LNCaP clone FGC (cell line): ENCODE results near the gene SIRT1.

Source experiments
- DNase-seq: peaks from one replicate; pipeline ENCODE4 v3.0.0-alpha.2; 2011; ENCODE audit warnings: low read depth
- H3K4me3 ChIP-seq: 2 replicates; pipeline ENCODE4 v1.5.1; 2011; ENCODE audit warnings: mild to moderate bottlenecking, low read depth, low read length, control low read depth
- CTCF ChIP-seq: IDR thresholded peaks from 2 replicates; pipeline ENCODE4 v1.5.1; 2012; ENCODE audit warnings: mild to moderate bottlenecking; ENCODE audit not compliant: control insufficient read depth, insufficient read depth; ENCODE audit errors: extremely low read depth

The SIRT1 gene

GRCh38 chr10:67926951-67927350 lies 42.5 kb downstream of the SIRT1 start:
- no peak for DNase-seq
- H3K4me3 ChIP-seq: no peak overlapping the region
- no peak for TF ChIP-seq CTCF

GRCh38 chr10:67933199-67933598 lies 48.7 kb downstream of the SIRT1 start:
- H3K4me3 ChIP-seq: no peak overlapping the region
- no peak for DNase-seq
- TF ChIP-seq CTCF: no peak

GRCh38 chr10:67934336-67934735 lies 49.9 kb downstream of the SIRT1 start:
- no peak overlapping the region for H3K4me3 ChIP-seq
- no peak for TF ChIP-seq CTCF
- no peak for DNase-seq

GRCh38 chr10:67935223-67935622 lies 50.8 kb downstream of the SIRT1 start:
- no peak for DNase-seq
- no peak overlapping the region for H3K4me3 ChIP-seq
- no peak for TF ChIP-seq CTCF

GRCh38 chr10:67936416-67936815 lies 52.0 kb downstream of the SIRT1 start:
- no peak for TF ChIP-seq CTCF
- no peak overlapping the region for H3K4me3 ChIP-seq
- DNase-seq: no peak

- TF ChIP-seq CTCF: no peak
- DNase-seq: no peak
- no peak overlapping the region for H3K4me3 ChIP-seq
Observed at GRCh38 chr10:67943917-67944316, 59.5 kb downstream of the SIRT1 start.

GRCh38 chr10:67955614-67956013 lies 71.2 kb downstream of the SIRT1 start:
- no peak for DNase-seq
- no peak for TF ChIP-seq CTCF
- no peak overlapping the region for H3K4me3 ChIP-seq
